Central memory CD8-positive, alpha-beta T cell (primary cell): ENCODE results near the gene HMGB3.

Experiments
- ATAC-seq: fragments of 150-1000 bp; cut with Tn5 transposase; replicated peaks from 2 replicates; pipeline ENCODE4 v1.10.0; 2022; ENCODE audit warnings: mild to moderate bottlenecking, moderate FRiP score, moderate number of reproducible peaks; ENCODE audit not compliant: poor library complexity, severe bottlenecking; ENCODE audit errors: extremely low read depth
- DNase-seq, 2 donors: peaks; one replicate each; pipeline ENCODE4 v3.0.0; 2021; ENCODE audit warnings: low spot score in 2 of 2
- H3K27ac Mint-ChIP-seq: one replicate; pipeline ENCODE4 v1.8.0; 2022; ENCODE audit warnings: low read depth, mild to moderate bottlenecking, moderate library complexity, mixed read lengths
- H3K27me3 Mint-ChIP-seq: one replicate; pipeline ENCODE4 v1.8.0; 2022; ENCODE audit warnings: mixed read lengths
- H3K36me3 Mint-ChIP-seq: one replicate; pipeline ENCODE4 v1.8.0; 2022; ENCODE audit warnings: mild to moderate bottlenecking, moderate library complexity, mixed read lengths; ENCODE audit not compliant: insufficient read depth
- H3K4me1 Mint-ChIP-seq: one replicate; pipeline ENCODE4 v1.8.0; 2022; ENCODE audit warnings: mixed read lengths
- H3K4me3 Mint-ChIP-seq: one replicate; pipeline ENCODE4 v1.8.0; 2022; ENCODE audit warnings: mild to moderate bottlenecking, moderate library complexity, mixed read lengths
- H3K9me3 Mint-ChIP-seq: one replicate; pipeline ENCODE4 v1.8.0; 2022; ENCODE audit warnings: mixed read lengths

HMGB3 gene

GRCh38 chrX:151030845-151031244 is 47.7 kb downstream of the HMGB3 start:
- Mint-ChIP-seq H3K27me3 (peaks cover 26% of the 10 kb centered on the region), H3K36me3 (no peaks in the 10 kb centered on the region), H3K4me1 (no peaks in the 10 kb centered on the region), H3K27ac (no peak overlapping the region), H3K4me3 (no peak overlapping the region), H3K9me3 (no peaks in the 10 kb centered on the region)
- ATAC-seq (no peak), DNase-seq (no peak)

- no peak for DNase-seq
- no peak for ATAC-seq
- peaks cover 26% of the 10 kb centered on the region for H3K27me3 Mint-ChIP-seq
- no peaks in the 10 kb centered on the region for H3K9me3 Mint-ChIP-seq
- no peak overlapping the region for H3K27ac Mint-ChIP-seq
- H3K36me3 Mint-ChIP-seq: no peaks in the 10 kb centered on the region
- H3K4me3 Mint-ChIP-seq: no peak overlapping the region
- no peaks in the 10 kb centered on the region for H3K4me1 Mint-ChIP-seq
Observed at GRCh38 chrX:151031391-151031975, 48.3 kb downstream of the HMGB3 start.

- Mint-ChIP-seq H3K27ac (no peak overlapping the region), H3K9me3 (no peaks in the 10 kb centered on the region), H3K27me3 (peaks cover 20% of the 10 kb centered on the region), H3K36me3 (no peaks in the 10 kb centered on the region), H3K4me1 (no peaks in the 10 kb centered on the region), H3K4me3 (no peak overlapping the region)
- ATAC-seq (no peak), DNase-seq (no peak)
Observed at GRCh38 chrX:151039351-151039750, 56.2 kb downstream of the HMGB3 start.
